HEK293T (cell line): ENCODE measurements around the gene OTOP3.

ENCODE experiments used
- ARNT ChIP-seq: fragments of 450-650 bp; IDR thresholded peaks from 2 replicates; pipeline ENCODE4 v1.6.1; 2017; ENCODE audit warnings: mild to moderate bottlenecking
- CTBP1 ChIP-seq: fragments of 450-650 bp; IDR thresholded peaks from 2 replicates; pipeline ENCODE4 v1.6.1; 2016; ENCODE audit warnings: borderline replicate concordance
- HDGF ChIP-seq: fragments of 450-650 bp; IDR thresholded peaks from 2 replicates; pipeline ENCODE4 v1.6.1; 2017; ENCODE audit warnings: antibody characterized with exemption, borderline replicate concordance
- TARDBP ChIP-seq: fragments of 450-650 bp; IDR thresholded peaks from 2 replicates; pipeline ENCODE4 v1.6.1; 2016

DNA sequence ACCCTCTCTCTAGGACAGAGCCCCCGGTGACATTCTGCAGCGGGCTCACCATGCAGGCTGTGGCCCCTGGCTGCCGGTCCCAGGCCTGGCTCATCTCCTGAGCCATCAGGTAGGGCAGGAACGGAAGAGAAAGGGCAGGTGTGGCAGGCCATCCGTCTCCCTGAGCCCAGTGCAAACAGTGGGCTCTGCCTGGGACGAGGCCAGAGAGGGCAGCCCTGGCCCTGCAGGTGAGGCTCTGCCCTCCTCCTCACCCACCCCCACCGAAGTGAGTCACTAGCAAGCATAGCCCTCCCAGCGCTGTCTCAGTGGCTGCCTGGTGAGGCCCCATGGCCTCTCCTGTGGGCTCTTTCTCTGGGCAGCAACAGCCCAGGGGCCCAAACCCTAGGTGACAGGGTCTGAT, 14.5 kb downstream of the OTOP3 start:
- TF ChIP-seq ARNT (no peak), TARDBP (no peak), HDGF (no peak), CTBP1 (no peak)
